ACC112 (cell line): ENCODE results near the gene RBM38.

Source experiments
- H2AFZ ChIP-seq: fragments of 200-600 bp; sonication (generic); one replicate; pipeline ENCODE4 v1.6.0; 2017; ENCODE audit warnings: antibody characterized with exemption, low read length; ENCODE audit not compliant: unreplicated experiment
- H3K27ac ChIP-seq: fragments of 200-600 bp; sonication (generic); 2 replicates; pipeline ENCODE4 v1.5.1; 2014; ENCODE audit warnings: low read depth, mild to moderate bottlenecking, antibody characterized with exemption, low read length, moderate library complexity
- H3K27me3 ChIP-seq: fragments of 200-600 bp; sonication (generic); 2 replicates; pipeline ENCODE4 v1.6.1; 2014; ENCODE audit warnings: mild to moderate bottlenecking, antibody characterized with exemption, low read length, moderate library complexity, mixed read lengths; ENCODE audit not compliant: insufficient read depth
- H3K36me3 ChIP-seq: fragments of 200-600 bp; sonication (generic); 2 replicates; pipeline ENCODE4 v1.6.1; 2016; ENCODE audit warnings: mild to moderate bottlenecking, antibody characterized with exemption, low read length, moderate library complexity, mixed read lengths; ENCODE audit not compliant: insufficient read depth
- H3K4me1 ChIP-seq: fragments of 200-600 bp; sonication (generic); one replicate; pipeline ENCODE4 v1.6.1; 2016; ENCODE audit warnings: low read length, mixed read lengths; ENCODE audit not compliant: insufficient read depth, unreplicated experiment, control insufficient read depth
- H3K4me3 ChIP-seq: fragments of 200-600 bp; sonication (generic); 2 replicates; pipeline ENCODE4 v1.5.1; 2014; ENCODE audit warnings: mild to moderate bottlenecking, low read depth, low read length
- H3K79me2 ChIP-seq: fragments of 200-600 bp; sonication (generic); one replicate; pipeline ENCODE4 v1.6.0; 2016; ENCODE audit warnings: low read length; ENCODE audit not compliant: control insufficient read depth, unreplicated experiment, insufficient read depth

Gene RBM38

DNA sequence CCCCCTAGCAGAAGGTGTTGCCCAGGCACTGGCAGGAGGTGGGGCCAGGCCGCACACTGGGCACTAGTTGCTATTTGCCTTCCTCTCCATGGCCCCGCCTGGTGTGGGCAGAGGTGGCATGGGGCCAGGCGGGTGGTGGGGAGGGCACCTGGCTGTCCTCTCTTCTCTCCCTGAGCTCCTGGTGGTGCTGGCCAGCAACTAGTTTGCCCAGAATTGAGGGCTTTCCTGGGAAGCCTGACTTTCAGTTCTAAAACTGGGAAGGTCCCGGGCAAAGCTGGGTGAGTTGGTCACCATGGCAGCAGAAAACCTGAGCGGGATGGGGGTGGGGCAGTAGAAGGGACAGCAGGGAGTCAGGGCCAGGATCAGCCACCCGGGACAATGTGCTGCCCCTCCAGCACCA lies 48.2 kb downstream of the RBM38 start:
- H2AFZ ChIP-seq, result no peak overlapping the region
- no peaks in the 10 kb centered on the region for H3K4me1 ChIP-seq
- no peaks in the 10 kb centered on the region; the same call in 1 of the 2 replicates for H3K27me3 ChIP-seq
- H3K79me2 ChIP-seq, result no peaks in the 10 kb centered on the region
- no peaks in the 10 kb centered on the region for H3K36me3 ChIP-seq
- H3K4me3 ChIP-seq, result no peak overlapping the region
- H3K27ac ChIP-seq, result no peak overlapping the region

DNA sequence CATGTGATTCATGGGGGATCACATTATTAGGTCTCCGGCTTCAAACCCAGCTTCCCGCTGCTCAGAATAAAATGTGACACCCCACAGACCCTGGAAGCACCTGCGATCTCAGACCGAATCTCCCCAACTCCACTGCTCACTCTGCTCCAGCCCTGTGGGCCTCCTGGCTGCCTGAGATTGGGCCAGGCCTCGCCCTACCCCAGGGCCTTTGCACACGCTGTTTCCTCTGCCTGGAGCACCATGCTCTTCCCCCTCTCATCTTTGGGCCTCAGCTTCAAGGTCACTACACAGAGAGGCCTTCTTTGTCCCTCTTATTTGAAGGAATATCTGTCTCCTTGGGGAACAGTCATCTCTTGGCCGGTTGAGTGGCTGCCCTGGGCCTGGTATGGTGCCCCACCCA lies 48.8 kb downstream of the RBM38 start:
- Histone ChIP-seq H3K27ac (no peak overlapping the region), H3K4me1 (no peaks in the 10 kb centered on the region), H2AFZ (no peak overlapping the region), H3K27me3 (no peaks in the 10 kb centered on the region; the same call in 1 of the 2 replicates), H3K4me3 (no peak overlapping the region), H3K79me2 (no peaks in the 10 kb centered on the region), H3K36me3 (no peaks in the 10 kb centered on the region)

- H2AFZ ChIP-seq, result no peak overlapping the region
- no peak overlapping the region for H3K27ac ChIP-seq
- H3K27me3 ChIP-seq, result peaks cover 7% of the 10 kb centered on the region
- H3K4me1 ChIP-seq, result no peaks in the 10 kb centered on the region
- H3K4me3 ChIP-seq, result no peak overlapping the region
- H3K79me2 ChIP-seq, result no peaks in the 10 kb centered on the region
- H3K36me3 ChIP-seq, result no peaks in the 10 kb centered on the region
These were observed 49.7 kb downstream of the RBM38 start for GRCh38 chr20:57440678-57441509.

DNA sequence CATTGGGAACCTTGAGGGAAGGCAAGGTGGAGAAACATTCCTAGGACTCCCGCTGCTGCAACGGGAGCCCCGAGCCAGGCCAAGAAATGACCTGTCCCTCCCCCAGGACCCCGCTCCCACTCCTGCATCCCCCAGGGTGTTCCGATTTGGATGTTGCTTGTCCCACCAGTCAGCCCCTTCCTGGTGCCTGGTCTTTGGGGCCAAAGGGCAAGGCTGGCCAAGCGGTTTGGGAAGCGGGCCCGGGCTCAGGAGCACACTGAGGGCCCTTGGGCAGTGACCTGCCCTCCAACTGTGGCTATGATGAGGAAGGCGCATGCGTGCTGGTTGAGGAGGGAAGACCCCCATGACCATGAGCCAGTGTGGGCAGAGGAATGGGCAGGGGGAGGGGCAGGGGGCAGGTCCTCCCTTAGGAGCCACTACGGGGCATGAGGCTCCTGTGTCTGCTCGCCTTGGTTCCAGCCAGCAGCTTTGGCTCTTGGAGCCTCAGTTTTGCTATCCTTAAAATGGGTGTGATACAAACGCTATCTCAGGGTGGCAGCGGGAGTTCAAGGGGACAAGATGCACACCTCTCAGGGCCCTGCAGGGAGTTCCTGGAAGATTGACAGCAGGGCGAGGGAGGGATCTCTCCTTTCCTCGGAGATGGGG lies 50.4 kb downstream of the RBM38 start:
- no peak overlapping the region for H3K4me3 ChIP-seq
- H3K27me3 ChIP-seq, result peaks cover 15% of the 10 kb centered on the region
- H3K36me3 ChIP-seq, result no peaks in the 10 kb centered on the region
- no peak overlapping the region for H3K27ac ChIP-seq
- H3K79me2 ChIP-seq, result no peaks in the 10 kb centered on the region
- no peak overlapping the region for H2AFZ ChIP-seq
- H3K4me1 ChIP-seq, result no peaks in the 10 kb centered on the region

DNA sequence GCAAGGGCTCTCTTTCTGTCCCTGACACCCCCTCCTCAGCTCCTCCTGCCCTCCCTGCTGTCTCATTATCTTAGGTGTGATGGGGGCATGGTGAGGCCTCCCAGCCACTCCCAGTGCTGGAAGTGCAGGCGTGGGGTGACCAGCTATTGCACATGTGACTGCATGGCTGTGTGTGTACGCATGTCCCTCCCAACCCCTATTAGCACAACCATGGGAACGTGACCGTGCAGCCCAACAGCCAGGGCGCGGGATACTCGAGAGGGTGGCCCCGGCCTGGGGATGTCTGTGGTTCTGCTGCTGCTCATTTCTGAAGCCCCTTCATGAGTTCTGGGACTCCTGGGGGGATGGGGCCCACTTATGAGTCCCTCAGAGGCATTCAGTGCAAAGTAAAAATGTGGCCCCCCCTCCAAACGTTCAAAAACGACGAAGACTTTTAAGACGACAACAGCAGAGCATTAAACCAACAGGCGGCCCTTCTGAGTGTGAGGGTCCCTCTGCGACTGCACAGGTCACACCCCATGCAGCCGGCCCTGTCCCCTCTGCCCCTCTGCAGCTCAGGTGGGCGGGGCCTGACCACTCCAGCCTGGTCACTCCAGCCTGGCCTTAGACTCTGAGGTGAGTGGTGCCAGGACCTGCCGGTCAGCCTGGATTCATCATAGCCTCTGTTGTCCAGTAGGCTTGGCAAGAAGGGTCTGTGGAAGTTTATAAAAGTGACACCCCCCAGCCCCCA lies 51.1 kb downstream of the RBM38 start:
- Histone ChIP-seq H2AFZ (no peak overlapping the region), H3K27me3 (peaks cover 22% of the 10 kb centered on the region), H3K27ac (no peak overlapping the region), H3K36me3 (no peaks in the 10 kb centered on the region), H3K79me2 (no peaks in the 10 kb centered on the region), H3K4me1 (no peaks in the 10 kb centered on the region), H3K4me3 (no peak overlapping the region)

DNA sequence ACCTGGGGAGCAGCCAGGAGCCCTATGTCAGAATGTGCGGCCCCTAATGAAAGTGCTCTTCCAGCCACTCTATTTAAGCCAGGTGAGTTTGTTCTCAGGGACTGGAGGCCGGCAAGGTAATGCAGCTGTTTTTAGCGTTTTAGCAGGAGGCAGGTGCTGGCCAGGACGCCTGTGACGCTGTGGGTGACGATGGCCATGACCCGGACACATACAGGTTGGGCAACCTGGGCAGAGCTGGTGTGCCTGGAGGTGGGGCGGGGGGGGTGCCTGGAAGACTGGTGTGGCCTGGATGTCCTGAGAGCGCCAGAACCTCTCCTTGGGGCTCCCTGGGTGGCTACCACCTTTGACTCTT lies 51.7 kb downstream of the RBM38 start:
- Histone ChIP-seq H3K4me3 (no peak overlapping the region), H3K27ac (no peak overlapping the region), H3K4me1 (no peaks in the 10 kb centered on the region)

DNA sequence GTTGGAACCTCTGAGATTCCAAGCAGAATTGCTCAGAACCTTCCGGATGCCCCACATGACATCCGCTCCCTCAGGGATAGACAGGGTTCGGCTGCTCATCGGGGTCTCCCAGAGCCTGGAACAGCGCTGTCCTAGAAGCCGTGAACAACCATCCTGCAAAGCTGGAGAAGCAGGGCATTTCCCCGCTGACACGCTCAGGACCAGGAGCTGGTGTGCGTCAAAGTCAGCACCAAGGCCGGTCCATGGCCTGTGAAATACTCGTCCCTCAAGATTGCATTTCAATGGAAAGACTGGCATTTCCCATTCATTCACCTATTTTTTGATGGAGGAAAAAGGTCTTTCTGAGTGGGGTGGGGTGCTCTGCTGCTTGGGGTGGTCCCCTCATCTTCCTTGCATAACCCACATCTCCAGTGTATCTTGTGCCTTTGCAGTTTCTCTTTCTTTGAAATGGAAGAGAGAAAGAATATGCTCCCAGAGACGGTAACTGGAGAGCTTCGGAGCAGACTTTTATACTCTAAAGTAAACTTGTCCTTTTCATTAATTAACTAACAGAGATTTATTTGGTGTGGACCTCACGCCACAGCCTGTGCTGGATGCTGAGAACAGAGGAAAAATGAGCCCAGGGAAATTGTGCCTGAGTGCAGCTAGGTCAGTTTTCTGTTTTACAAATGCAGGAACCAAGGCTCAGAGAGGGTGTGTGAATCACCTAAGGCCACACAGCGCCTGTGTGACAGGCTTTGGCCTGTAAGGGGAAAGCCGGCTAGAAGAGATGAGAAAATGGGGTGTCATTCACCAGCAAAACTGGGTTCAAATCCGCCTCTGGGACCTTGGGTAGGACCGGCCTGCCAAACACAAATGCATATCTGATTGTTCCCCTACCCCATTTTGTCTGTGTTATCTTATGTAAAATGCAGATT lies 52.4 kb downstream of the RBM38 start:
- H3K79me2 ChIP-seq, result no peaks in the 10 kb centered on the region
- H2AFZ ChIP-seq, result no peak overlapping the region
- no peaks in the 10 kb centered on the region for H3K36me3 ChIP-seq
- H3K27ac ChIP-seq, result no peak overlapping the region
- no peak overlapping the region for H3K4me3 ChIP-seq
- peaks cover 30% of the 10 kb centered on the region for H3K27me3 ChIP-seq
- H3K4me1 ChIP-seq, result no peaks in the 10 kb centered on the region

More for the DNA sequence above, 51.7 kb downstream of the RBM38 start:
- H3K27me3 ChIP-seq, result peaks cover 26% of the 10 kb centered on the region
- H2AFZ ChIP-seq, result no peak overlapping the region
- H3K79me2 ChIP-seq, result no peaks in the 10 kb centered on the region
- H3K36me3 ChIP-seq, result no peaks in the 10 kb centered on the region

GRCh38 chr20:57444394-57445048 lies 53.3 kb downstream of the RBM38 start:
- Histone ChIP-seq H3K4me1 (no peaks in the 10 kb centered on the region), H3K27ac (no peak overlapping the region), H3K27me3 (peaks cover 38% of the 10 kb centered on the region), H3K36me3 (no peaks in the 10 kb centered on the region), H3K79me2 (no peaks in the 10 kb centered on the region), H3K4me3 (no peak overlapping the region), H2AFZ (no peak overlapping the region)

GRCh38 chr20:57445298-57445697 lies 54.1 kb downstream of the RBM38 start:
- no peaks in the 10 kb centered on the region for H3K4me1 ChIP-seq
- H3K4me3 ChIP-seq, result no peak overlapping the region
- H2AFZ ChIP-seq, result no peak overlapping the region
- H3K36me3 ChIP-seq, result no peaks in the 10 kb centered on the region
- no peak overlapping the region for H3K27ac ChIP-seq
- H3K27me3 ChIP-seq, result peaks cover 45% of the 10 kb centered on the region
- no peaks in the 10 kb centered on the region for H3K79me2 ChIP-seq

- Histone ChIP-seq H3K79me2 (no peaks in the 10 kb centered on the region), H2AFZ (no peak overlapping the region), H3K27ac (no peak overlapping the region), H3K36me3 (no peaks in the 10 kb centered on the region), H3K4me3 (no peak overlapping the region), H3K4me1 (no peaks in the 10 kb centered on the region), H3K27me3 (peaks cover 50% of the 10 kb centered on the region)
These were observed 54.6 kb downstream of the RBM38 start for GRCh38 chr20:57445774-57446173.
